ENCODE results near the gene PPME1.

DNA sequence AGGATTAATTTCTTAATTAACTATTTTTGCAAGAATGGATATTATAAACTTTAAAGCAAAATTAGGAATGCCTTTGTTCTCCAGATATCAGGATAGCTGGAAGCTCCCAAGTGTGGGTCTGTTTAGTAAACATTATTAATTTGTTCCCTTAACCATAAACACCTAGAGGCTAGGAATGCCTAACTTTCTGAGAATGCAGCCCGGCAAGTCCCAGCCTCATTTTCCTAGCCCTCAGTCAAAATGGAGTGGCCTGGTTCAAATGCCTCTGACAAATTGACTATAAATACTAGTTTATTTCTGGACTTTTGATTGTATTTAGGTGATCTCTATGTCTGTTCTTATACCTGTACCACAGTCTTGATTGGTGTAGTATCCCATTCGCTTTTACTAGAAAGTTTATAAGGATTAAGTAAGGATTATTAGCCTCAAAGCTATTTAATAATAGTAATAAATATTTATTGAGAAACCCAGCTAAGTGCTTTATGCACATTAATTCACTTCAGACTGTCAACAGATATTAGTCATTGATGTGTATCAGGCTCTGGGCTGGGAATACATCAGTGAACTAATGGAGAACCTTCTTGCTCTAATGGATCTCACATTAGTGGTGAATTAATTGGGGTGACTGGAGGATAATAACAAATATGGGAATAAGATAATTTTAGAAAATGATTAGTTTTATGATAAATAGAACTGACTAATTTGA lies 25.8 kb downstream of the PPME1 start:
- TF ChIP-seq TAF1 (IDR thresholded peaks at IDR 0.05; ENCODE audit: borderline replicate concordance, insufficient read depth, low read length) (no peak), SIN3A (IDR thresholded peaks at IDR 0.05; ENCODE audit: borderline replicate concordance, insufficient read depth, low read length) (no peak), POLR2AphosphoS5 (IDR thresholded peaks at IDR 0.05; ENCODE audit: low read depth, low read length) (no peak), FOXP2 (optimal IDR thresholded peaks at IDR 0.05; ENCODE audit: borderline replicate concordance, extremely low read depth, extremely low read length, insufficient read depth) (no peak)
- TF ChIP-seq, protein P1, sequence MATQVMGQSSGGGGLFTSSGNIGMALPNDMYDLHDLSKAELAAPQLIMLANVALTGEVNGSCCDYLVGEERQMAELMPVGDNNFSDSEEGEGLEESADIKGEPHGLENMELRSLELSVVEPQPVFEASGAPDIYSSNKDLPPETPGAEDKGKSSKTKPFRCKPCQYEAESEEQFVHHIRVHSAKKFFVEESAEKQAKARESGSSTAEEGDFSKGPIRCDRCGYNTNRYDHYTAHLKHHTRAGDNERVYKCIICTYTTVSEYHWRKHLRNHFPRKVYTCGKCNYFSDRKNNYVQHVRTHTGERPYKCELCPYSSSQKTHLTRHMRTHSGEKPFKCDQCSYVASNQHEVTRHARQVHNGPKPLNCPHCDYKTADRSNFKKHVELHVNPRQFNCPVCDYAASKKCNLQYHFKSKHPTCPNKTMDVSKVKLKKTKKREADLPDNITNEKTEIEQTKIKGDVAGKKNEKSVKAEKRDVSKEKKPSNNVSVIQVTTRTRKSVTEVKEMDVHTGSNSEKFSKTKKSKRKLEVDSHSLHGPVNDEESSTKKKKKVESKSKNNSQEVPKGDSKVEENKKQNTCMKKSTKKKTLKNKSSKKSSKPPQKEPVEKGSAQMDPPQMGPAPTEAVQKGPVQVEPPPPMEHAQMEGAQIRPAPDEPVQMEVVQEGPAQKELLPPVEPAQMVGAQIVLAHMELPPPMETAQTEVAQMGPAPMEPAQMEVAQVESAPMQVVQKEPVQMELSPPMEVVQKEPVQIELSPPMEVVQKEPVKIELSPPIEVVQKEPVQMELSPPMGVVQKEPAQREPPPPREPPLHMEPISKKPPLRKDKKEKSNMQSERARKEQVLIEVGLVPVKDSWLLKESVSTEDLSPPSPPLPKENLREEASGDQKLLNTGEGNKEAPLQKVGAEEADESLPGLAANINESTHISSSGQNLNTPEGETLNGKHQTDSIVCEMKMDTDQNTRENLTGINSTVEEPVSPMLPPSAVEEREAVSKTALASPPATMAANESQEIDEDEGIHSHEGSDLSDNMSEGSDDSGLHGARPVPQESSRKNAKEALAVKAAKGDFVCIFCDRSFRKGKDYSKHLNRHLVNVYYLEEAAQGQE (IDR thresholded peaks at IDR 0.05; ENCODE audit: insufficient read depth in 1 of 2, low read depth in 2 of 2, low read length in 2 of 2): no peak
